HCT116 (cell line): ENCODE measurements around the gene MORC4. TPM values are rescaled to one million over a fixed set of nuclear protein-coding genes. Genes with fewer than 3 reads are reported as not detected.

ENCODE experiments used
- ATAC-seq: fragments of 200-7000 bp; cut with Tn5 transposase; 2 replicates; pipeline ENCODE4 v1.9.1; 2020; ENCODE audit warnings: mild to moderate bottlenecking, moderate library complexity
- BruUV-seq: library from RNA; stranded (reverse); fragments of 400-500 nt; replicated peaks from 2 replicates; lab custom pipeline; 2021; lab: Mats Ljungman, UMichigan
- CTCF ChIA-PET: fragments of 300-600 bp; sonication (Branson Sonifier 250); formaldehyde crosslinking; loops from one replicate; lab custom pipeline; 2021; ENCODE audit warnings: antibody characterized with exemption; lab: Charles Lee
- POLR2A ChIA-PET: fragments of 300-600, 350-600 bp; sonication (Branson Sonifier 250); formaldehyde crosslinking; loops from one replicate; lab custom pipeline; 2021; ENCODE audit warnings: antibody characterized with exemption; lab: Charles Lee
- RAD21 ChIA-PET, 2 experiments: fragments of 300-600 bp; sonication (Branson Sonifier 250); formaldehyde crosslinking; loops; one replicate each; lab custom pipeline; 2023; ENCODE audit warnings: low total read pairs in 2 of 2; ENCODE audit not compliant: uncharacterized antibody in 2 of 2, unreplicated experiment in 2 of 2, low non-redundant PET in 1 of 2; lab: Charles Lee
- DNase-seq: peaks from one replicate; pipeline ENCODE4 v3.0.0-alpha.2; 2010; ENCODE audit warnings: low read depth, low spot score
- H2AFZ ChIP-seq: fragments of 200-600 bp; shearing (Covaris generic), sonication (generic); 2 replicates; pipeline ENCODE4 v1.6.1; 2017; ENCODE audit warnings: low read depth, mixed run types, mixed read lengths, antibody characterized with exemption, low read length; ENCODE audit not compliant: poor library complexity, severe bottlenecking
- H3K27ac ChIP-seq: 2 replicates; pipeline ENCODE4 v1.5.1; 2012; ENCODE audit warnings: low read depth, low read length
- H3K27me3 ChIP-seq: fragments of 200-600 bp; sonication (generic); 2 replicates; pipeline ENCODE4 v1.6.1; 2016; ENCODE audit warnings: mixed run types, low read length, mixed read lengths; ENCODE audit not compliant: insufficient read depth
- H3K36me3 ChIP-seq, 2 experiments: fragments of 200-500 bp in 1 of 2; fragments of 200-600 bp in 1 of 2; sonication (Bioruptor generic) in 1 of 2; sonication (generic) in 1 of 2; 2 replicates each; pipeline versions ENCODE4 v1.5.1 to v1.6.1; 2014 to 2016; ENCODE audit warnings: low read length in 2 of 2, inconsistent platforms in 1 of 2, mixed read lengths in 1 of 2, mixed run types in 1 of 2; ENCODE audit not compliant: insufficient read depth in 2 of 2, control insufficient read depth in 1 of 2
- H3K4me1 ChIP-seq, 2 experiments: fragments of 200-600 bp in 1 of 2; sonication (generic) in 1 of 2; 2 replicates each; pipeline versions ENCODE4 v1.5.1 to v1.6.1; 2012 to 2017; ENCODE audit warnings: low read length in 2 of 2, inconsistent platforms in 1 of 2, mild to moderate bottlenecking in 1 of 2, mixed read lengths in 1 of 2, mixed run types in 1 of 2, moderate library complexity in 1 of 2; ENCODE audit not compliant: insufficient read depth in 2 of 2, control insufficient read depth in 1 of 2
- H3K4me2 ChIP-seq: fragments of 200-600 bp; sonication (generic); 2 replicates; pipeline ENCODE4 v1.6.1; 2017; ENCODE audit warnings: mixed run types, low read length, mixed read lengths
- H3K4me3 ChIP-seq, 2 experiments: fragments of 200-600 bp in 1 of 2; sonication (generic) in 1 of 2; replicated peaks in 1 of 2; 2 replicates each; pipeline ENCODE4 v1.5.1; 2011 to 2016; ENCODE audit warnings: low read length in 2 of 2, control low read depth in 1 of 2, low read depth in 1 of 2, mild to moderate bottlenecking in 1 of 2, mixed read lengths in 1 of 2, mixed run types in 1 of 2
- H3K79me2 ChIP-seq: fragments of 200-600 bp; sonication (generic); 2 replicates; pipeline ENCODE4 v1.6.1; 2017; ENCODE audit warnings: mild to moderate bottlenecking, mixed run types, low read length, moderate library complexity, mixed read lengths; ENCODE audit not compliant: insufficient read depth
- H3K9ac ChIP-seq: fragments of 200-600 bp; sonication (generic); 2 replicates; pipeline ENCODE4 v1.6.1; 2016; ENCODE audit warnings: low read length, mixed read lengths
- H3K9me2 ChIP-seq: fragments of 200-600 bp; sonication (generic), shearing (Covaris generic); 2 replicates; pipeline ENCODE4 v1.6.1; 2017; ENCODE audit warnings: mixed run types, mild to moderate bottlenecking, moderate library complexity; ENCODE audit not compliant: insufficient read depth
- H3K9me3 ChIP-seq, 2 experiments: fragments of 200-500 bp in 1 of 2; fragments of 200-600 bp in 1 of 2; sonication (Bioruptor generic) in 1 of 2; sonication (generic) in 1 of 2; 2 replicates each; pipeline ENCODE4 v1.6.1; 2014 to 2017; ENCODE audit warnings: low read length in 2 of 2, mixed read lengths in 2 of 2, inconsistent platforms in 1 of 2, low read depth in 1 of 2, mild to moderate bottlenecking in 1 of 2, mixed run types in 1 of 2, moderate library complexity in 1 of 2; ENCODE audit not compliant: control insufficient read depth in 1 of 2, insufficient read depth in 1 of 2
- H4K20me1 ChIP-seq: fragments of 200-600 bp; sonication (generic), shearing (Covaris generic); 2 replicates; pipeline ENCODE4 v1.6.1; 2017; ENCODE audit warnings: mixed run types, mild to moderate bottlenecking, moderate library complexity; ENCODE audit not compliant: insufficient read depth
- ATF3 ChIP-seq: IDR thresholded peaks from 2 replicates; pipeline ENCODE4 v1.6.1; 2012
- CBX3 ChIP-seq: IDR thresholded peaks from 2 replicates; pipeline ENCODE4 v1.6.1; 2012; ENCODE audit warnings: low read depth
- CEBPB ChIP-seq: IDR thresholded peaks from 2 replicates; pipeline ENCODE4 v1.6.1; 2012; ENCODE audit warnings: low read depth
- CTCF ChIP-seq, 3 experiments: fragments of 200-600 bp in 1 of 3; sonication (generic) in 1 of 3; IDR thresholded peaks in 2 of 3; conservative IDR thresholded peaks in 1 of 3; 2 replicates each; pipeline ENCODE4 v1.5.1; 2012 to 2017; ENCODE audit warnings: low read depth in 2 of 3, low read length in 2 of 3, antibody characterized with exemption in 1 of 3, borderline replicate concordance in 1 of 3, control low read depth in 1 of 3, mild to moderate bottlenecking in 1 of 3, mixed read lengths in 1 of 3, mixed run types in 1 of 3, moderate library complexity in 1 of 3; ENCODE audit not compliant: insufficient read depth in 1 of 3
- EGR1 ChIP-seq: IDR thresholded peaks from 2 replicates; pipeline ENCODE4 v1.6.1; 2012; ENCODE audit warnings: low read depth
- ELF1 ChIP-seq: IDR thresholded peaks from 2 replicates; pipeline ENCODE4 v1.6.1; 2012; ENCODE audit warnings: low read depth, borderline replicate concordance
- EZH2 ChIP-seq: fragments of 200-600 bp; sonication (generic); IDR thresholded peaks from 2 replicates; pipeline ENCODE4 v1.6.1; 2017; ENCODE audit warnings: antibody characterized with exemption, mixed run types
- EZH2phosphoT487 ChIP-seq: fragments of 200-600 bp; IDR thresholded peaks from 2 replicates; pipeline ENCODE4 v1.6.1; 2018; ENCODE audit warnings: antibody characterized with exemption, borderline replicate concordance
- JUND ChIP-seq: IDR thresholded peaks from 2 replicates; pipeline ENCODE4 v1.6.1; 2012
- POLR2A ChIP-seq: IDR thresholded peaks from 2 replicates; pipeline ENCODE4 v1.7.0; 2011; ENCODE audit warnings: borderline replicate concordance; ENCODE audit not compliant: insufficient read depth, insufficient read length; ENCODE audit errors: extremely low read depth
- POLR2AphosphoS5 ChIP-seq: IDR thresholded peaks from 2 replicates; pipeline ENCODE4 v1.6.1; 2011; ENCODE audit warnings: mild to moderate bottlenecking, low read depth, low read length, moderate library complexity
- RAD21 ChIP-seq: IDR thresholded peaks from 2 replicates; pipeline ENCODE4 v1.6.1; 2012; ENCODE audit warnings: low read depth, mild to moderate bottlenecking
- REST ChIP-seq: IDR thresholded peaks from 2 replicates; pipeline ENCODE4 v1.6.1; 2012; ENCODE audit warnings: low read depth
- SIN3A ChIP-seq: IDR thresholded peaks from 2 replicates; pipeline ENCODE4 v1.6.1; 2012; ENCODE audit warnings: low read depth
- SP1 ChIP-seq: IDR thresholded peaks from 2 replicates; pipeline ENCODE4 v1.6.1; 2012; ENCODE audit warnings: low read depth
- SRF ChIP-seq: IDR thresholded peaks from 2 replicates; pipeline ENCODE4 v1.6.1; 2012; ENCODE audit warnings: low read depth
- TCF7L2 ChIP-seq: IDR thresholded peaks from 2 replicates; pipeline ENCODE4 v1.7.0; 2011; ENCODE audit warnings: borderline replicate concordance, inconsistent platforms; ENCODE audit not compliant: insufficient read depth, insufficient read length; ENCODE audit errors: extremely low read depth
- YY1 ChIP-seq: IDR thresholded peaks from 2 replicates; pipeline ENCODE4 v1.6.1; 2011; ENCODE audit warnings: low read length, low read depth, moderate library complexity, mild to moderate bottlenecking; ENCODE audit not compliant: insufficient replicate concordance; ENCODE audit errors: extremely low read depth
- ZFX ChIP-seq: fragments of 450-650 bp; IDR thresholded peaks from 2 replicates; pipeline ENCODE4 v1.6.1; 2017
- intact Hi-C: fragments of 100-400 bp; cut with micrococcal nuclease; formaldehyde crosslinking; loops from 2 replicates; pipeline ENCODE4 v1.10.0; 2022
- total RNA-seq: library from RNA; stranded (reverse); gene quantifications from one replicate; pipeline ENCODE4 v1.2.1, GENCODE V29; 2021; ENCODE audit not compliant: unreplicated experiment

MORC4 gene
- total RNA-seq, 1 experiment from 2014 or later: 20.6 TPM

GRCh38 chrX:107014936-107015335, 14.9 kb upstream of the MORC4 start:
- H3K4me2 ChIP-seq: no peak overlapping the region
- no peaks in the 10 kb centered on the region for H3K36me3 ChIP-seq
- RAD21 ChIA-PET: no interaction called here
- intact Hi-C loops: no loop called here
- no peak overlapping the region for H3K27ac ChIP-seq
- H3K9ac ChIP-seq: no peak overlapping the region
- H4K20me1 ChIP-seq: no peaks in the 10 kb centered on the region
- H3K79me2 ChIP-seq: no peaks in the 10 kb centered on the region
- BruUV-seq: no TSS peak
- no peaks in the 10 kb centered on the region for H3K4me1 ChIP-seq
- POLR2A ChIA-PET: no interaction called here
- no peaks in the 10 kb centered on the region for H3K9me3 ChIP-seq
- no peak for DNase-seq
- no peaks in the 10 kb centered on the region for H3K9me2 ChIP-seq
- TF ChIP-seq RAD21 (no peak), SIN3A (no peak), JUND (no peak), TCF7L2 (no peak), YY1 (no peak), CEBPB (no peak), EGR1 (no peak), SP1 (no peak)
- no peak overlapping the region for H3K4me3 ChIP-seq
- H3K27me3 ChIP-seq: no peaks in the 10 kb centered on the region
- CTCF ChIA-PET: no interaction called here
- no peak overlapping the region for H2AFZ ChIP-seq
- no peak for ATAC-seq

- CTCF ChIA-PET: no interaction called here
- no peak for ATAC-seq
- TF ChIP-seq SRF: no peak
- no peak for TF ChIP-seq CTCF (IDR thresholded peaks at IDR 0.05 in 2 of 3, conservative IDR thresholded peaks at IDR 0.05 in 1 of 3; ENCODE audit: borderline replicate concordance in 1 of 3, insufficient read depth in 1 of 3, low read depth in 2 of 3, low read length in 2 of 3)
- no peak for TF ChIP-seq POLR2AphosphoS5
- no peak for TF ChIP-seq SP1
- no peak for TF ChIP-seq ZFX
- TF ChIP-seq POLR2A: no peak
- no peak for TF ChIP-seq ATF3
- TF ChIP-seq EGR1: no peak
- no peak for TF ChIP-seq TCF7L2
- TF ChIP-seq EZH2: no peak
- no peak for TF ChIP-seq RAD21
- no peak for TF ChIP-seq EZH2phosphoT487
- TF ChIP-seq CBX3: no peak
- TF ChIP-seq JUND: no peak
- TF ChIP-seq REST: no peak
- no peak for TF ChIP-seq ELF1
Observed at GRCh38 chrX:107008034-107008433, 8.0 kb upstream of the MORC4 start.

More at GRCh38 chrX:107008034-107008433, 8.0 kb upstream of the MORC4 start:
- Histone ChIP-seq H4K20me1 (no peaks in the 10 kb centered on the region), H3K4me3 (no peak overlapping the region), H3K27me3 (no peaks in the 10 kb centered on the region), H3K36me3 (no peaks in the 10 kb centered on the region), H2AFZ (no peak overlapping the region), H3K79me2 (no peaks in the 10 kb centered on the region), H3K4me1 (no peaks in the 10 kb centered on the region), H3K27ac (no peak overlapping the region), H3K9me2 (no peaks in the 10 kb centered on the region), H3K4me2 (no peak overlapping the region), H3K9me3 (no peaks in the 10 kb centered on the region), H3K9ac (no peak overlapping the region)
- no peak for DNase-seq
- BruUV-seq: no TSS peak
- RAD21 ChIA-PET: no interaction called here
- intact Hi-C loops: no loop called here
- POLR2A ChIA-PET: no interaction called here
